Mucosa of descending colon (tissue), 3 donors: ENCODE results near the gene ATP8B4. TPM values are rescaled to one million over a fixed set of nuclear protein-coding genes. Genes with fewer than 3 reads are reported as not detected.

ENCODE experiments used
- ATAC-seq: fragments of 200-7000 bp; cut with Tn5 transposase; one replicate; pipeline ENCODE4 v1.9.1; 2020; ENCODE audit warnings: mild to moderate bottlenecking, moderate library complexity
- DNase-seq, 3 donors: peaks; one replicate each; pipeline ENCODE4 v3.0.0-alpha.2; 2020
- H3K36me3 ChIP-seq: fragments of 200-600 bp; one replicate; pipeline ENCODE4 v1.8.0; 2021; ENCODE audit warnings: low read depth, mild to moderate bottlenecking
- H3K4me1 ChIP-seq: fragments of 200-600 bp; one replicate; pipeline ENCODE4 v1.8.0; 2021; ENCODE audit warnings: low read depth, mild to moderate bottlenecking
- H3K4me3 ChIP-seq: fragments of 200-600 bp; one replicate; pipeline ENCODE4 v1.8.0; 2021; ENCODE audit warnings: mild to moderate bottlenecking
- H3K9me3 ChIP-seq: fragments of 200-600 bp; one replicate; pipeline ENCODE4 v1.8.0; 2021; ENCODE audit warnings: mild to moderate bottlenecking
- CTCF ChIP-seq: fragments of 200-600 bp; IDR thresholded peaks from one replicate; pipeline ENCODE4 v1.8.0; 2022; ENCODE audit warnings: antibody characterized with exemption, mild to moderate bottlenecking
- intact Hi-C, 2 donors: fragments of 100-400 bp; cut with DNase I in 1 of 2; cut with micrococcal nuclease in 1 of 2; formaldehyde crosslinking; loops; one replicate each; pipeline versions ENCODE4 v1.11.0 to v1.11.1; 2022; cut with DNase I, micrococcal nuclease
- total RNA-seq, 3 donors: library from RNA; stranded (reverse); fragmentation: NEBNext Ultra II Directional in 2 of 3; extraction: Animal tissue kit (Norgen Biotek cat#: 25700) in 2 of 3; gene quantifications; one replicate each; pipeline versions ENCODE4 v1.2.1 to v1.2.4, GENCODE V29; 2021 to 2023
- donor health status: DM: no; HTN: no; CAD: no; lungs with moderate emphysema.
- donor health status: DM: no; HTN: no; CAD: no.
- donor health status: DM: no; HTN: yes; CAD: no.

Gene ATP8B4
- total RNA-seq, 3 donors from 2014 or later, result 4.7 to 8.9 (median 7.4) TPM

DNA sequence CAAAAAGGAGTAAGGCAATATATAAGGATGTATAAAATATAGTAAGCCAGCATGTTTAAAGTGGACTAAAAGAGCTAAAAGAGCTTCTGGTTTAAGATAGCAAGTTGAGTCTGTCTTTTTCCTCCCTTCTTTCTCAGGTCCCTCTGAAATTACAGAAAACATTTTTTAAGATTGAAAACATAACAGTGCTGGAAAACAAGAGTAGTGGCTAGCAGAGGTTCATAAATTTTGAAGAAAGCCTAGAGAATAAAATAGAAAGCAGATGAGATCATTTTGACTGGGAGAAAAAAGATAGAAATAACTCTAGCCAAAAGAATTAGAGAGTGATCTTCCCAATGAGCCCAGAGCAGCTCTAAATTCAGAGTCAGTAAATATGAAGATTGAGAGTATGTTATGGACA is 41.9 kb downstream of the ATP8B4 start:
- no peak for DNase-seq
- TF ChIP-seq CTCF, result no peak
- intact Hi-C loops, result no loop called here
- Histone ChIP-seq H3K4me3 (no peak overlapping the region), H3K36me3 (no peaks in the 10 kb centered on the region), H3K9me3 (no peaks in the 10 kb centered on the region), H3K4me1 (no peaks in the 10 kb centered on the region)
- ATAC-seq, result no peak

- H3K9me3 ChIP-seq, result no peaks in the 10 kb centered on the region
- TF ChIP-seq CTCF, result no peak
- no peak overlapping the region for H3K4me3 ChIP-seq
- H3K4me1 ChIP-seq, result no peaks in the 10 kb centered on the region
- intact Hi-C loops, result no loop called here
- H3K36me3 ChIP-seq, result no peaks in the 10 kb centered on the region
- no peak for ATAC-seq
- no peak for DNase-seq
Measured at GRCh38 chr15:50075319-50075718, 43.7 kb downstream of the ATP8B4 start.

DNA sequence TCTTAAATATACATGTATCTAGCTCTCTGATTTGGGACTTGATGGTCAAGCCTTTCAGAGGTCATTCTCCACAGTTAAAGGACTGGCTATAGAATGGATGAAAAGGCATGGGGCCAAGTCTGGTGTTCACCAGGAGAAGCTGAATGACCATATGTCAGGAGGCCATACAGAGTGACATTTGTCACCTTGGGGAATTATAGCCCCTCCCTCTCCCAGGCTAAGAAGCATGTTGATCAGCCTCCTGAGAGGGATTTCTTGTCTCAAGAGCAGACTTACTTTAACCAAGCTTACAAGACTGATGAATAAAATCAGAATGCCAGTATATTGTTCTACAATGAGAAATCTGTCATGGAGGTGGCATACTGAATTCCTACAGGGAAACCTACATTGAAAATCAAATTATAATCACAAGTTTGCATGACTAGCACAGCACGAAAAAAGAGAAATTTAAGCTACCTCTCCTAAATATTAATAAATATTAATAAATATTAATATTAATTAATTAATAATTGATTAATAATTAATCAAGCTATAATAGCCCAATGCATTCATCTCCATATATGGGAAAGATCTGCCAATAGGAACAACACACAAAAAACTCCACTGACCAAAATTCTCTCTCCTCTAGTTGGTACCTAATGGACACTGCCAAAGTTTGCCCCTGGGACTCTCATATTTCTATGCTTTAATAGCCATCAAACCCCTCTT is 47.3 kb downstream of the ATP8B4 start:
- no peak overlapping the region for H3K4me3 ChIP-seq
- no peaks in the 10 kb centered on the region for H3K9me3 ChIP-seq
- intact Hi-C loops, result no loop called here
- H3K36me3 ChIP-seq, result no peaks in the 10 kb centered on the region
- no peak for DNase-seq
- ATAC-seq, result no peak
- TF ChIP-seq CTCF, result no peak
- peaks cover 11% of the 10 kb centered on the region for H3K4me1 ChIP-seq

DNA sequence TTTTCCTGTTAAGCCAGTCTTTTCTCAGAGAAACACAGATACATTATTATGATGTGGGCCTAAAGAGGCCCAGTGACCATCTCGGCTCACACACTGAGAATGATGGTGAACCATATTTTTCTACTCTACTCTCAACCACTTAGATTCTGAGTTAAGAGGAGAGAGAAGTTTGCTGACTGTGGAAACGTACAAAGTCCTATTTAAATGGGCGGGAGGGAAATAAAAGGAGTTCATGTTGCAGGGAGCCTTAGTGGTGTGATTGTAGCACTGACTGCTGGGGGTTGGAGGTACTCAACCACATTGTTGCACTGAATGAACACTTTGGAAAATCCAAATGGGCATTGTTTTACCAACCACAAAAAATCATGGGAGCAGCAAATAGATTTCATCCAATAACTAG is 51.0 kb downstream of the ATP8B4 start:
- no peak for TF ChIP-seq CTCF
- Histone ChIP-seq H3K9me3 (no peaks in the 10 kb centered on the region), H3K4me3 (no peak overlapping the region), H3K4me1 (peaks cover 12% of the 10 kb centered on the region), H3K36me3 (no peaks in the 10 kb centered on the region)
- intact Hi-C loops, result no loop called here
- no peak for DNase-seq
- peak; percentile 88 for ATAC-seq

DNA sequence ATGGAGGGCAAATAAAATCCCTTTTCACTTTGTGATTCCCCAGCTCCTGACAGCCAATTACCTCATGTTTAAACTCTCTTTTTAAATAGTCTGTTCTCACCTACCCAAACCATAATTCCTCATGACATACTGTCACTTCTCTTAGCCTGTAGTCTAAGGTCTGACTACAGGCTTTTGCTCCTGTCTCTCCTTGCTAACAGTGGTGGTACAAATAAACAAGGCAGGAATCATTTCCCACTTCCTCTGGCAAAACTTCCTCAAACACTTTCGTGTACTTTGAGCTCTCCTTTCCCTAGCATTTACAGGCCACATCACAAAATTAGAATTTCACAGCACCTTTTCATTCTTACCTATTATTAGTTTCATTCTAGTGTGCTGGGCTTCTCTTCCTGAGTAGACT is 51.8 kb downstream of the ATP8B4 start:
- H3K36me3 ChIP-seq, result no peaks in the 10 kb centered on the region
- DNase-seq (no peak), ATAC-seq (peak; percentile 70)
- peaks cover 12% of the 10 kb centered on the region for H3K4me1 ChIP-seq
- no peak overlapping the region for H3K4me3 ChIP-seq
- H3K9me3 ChIP-seq, result no peaks in the 10 kb centered on the region
- intact Hi-C loops, result no loop called here
- TF ChIP-seq CTCF, result no peak

DNA sequence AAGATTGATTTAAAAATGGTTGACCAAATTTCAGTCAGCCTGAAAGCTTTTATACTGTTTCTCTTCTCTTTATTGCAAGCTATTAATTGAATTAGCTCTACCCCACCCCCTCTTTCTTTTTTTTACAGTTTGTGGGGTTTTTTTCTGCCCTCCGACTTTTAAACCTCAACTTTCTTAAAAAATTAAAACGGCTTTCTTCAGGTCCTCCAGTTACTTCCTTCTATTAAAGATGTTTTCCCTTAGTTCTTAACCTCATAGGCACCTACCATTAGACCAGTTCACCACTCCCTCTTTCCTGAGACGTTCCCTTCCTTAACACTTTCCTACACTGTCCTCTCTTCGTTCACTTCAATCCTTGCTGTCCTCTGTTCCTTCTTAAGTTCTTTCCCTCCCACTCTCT is 52.4 kb downstream of the ATP8B4 start:
- Histone ChIP-seq H3K36me3 (no peaks in the 10 kb centered on the region), H3K4me1 (peaks cover 12% of the 10 kb centered on the region), H3K4me3 (no peak overlapping the region), H3K9me3 (no peaks in the 10 kb centered on the region)
- DNase-seq (no peak), ATAC-seq (no peak)
- intact Hi-C loops, result no loop called here
- no peak for TF ChIP-seq CTCF
